HepG2 (cell line): ENCODE results near the gene SLC16A3. TPM values are rescaled to one million over a fixed set of nuclear protein-coding genes. Genes with fewer than 3 reads are reported as not detected.

Experiments
- ARHGAP35 ChIP-seq: sonication (generic); formaldehyde crosslinking; IDR thresholded peaks from 2 replicates; pipeline ENCODE4 v1.9.0; 2022; ENCODE audit warnings: mild to moderate bottlenecking, inconsistent platforms, moderate library complexity, missing genetic modification reagents, borderline replicate concordance
- ATF1 ChIP-seq: IDR thresholded peaks from 2 replicates; pipeline ENCODE4 v1.6.1; 2016; ENCODE audit warnings: mild to moderate bottlenecking, control low read depth
- BCL3 ChIP-seq: sonication (generic); formaldehyde crosslinking; IDR thresholded peaks from 2 replicates; pipeline ENCODE4 v1.5.1; 2020; ENCODE audit warnings: mild to moderate bottlenecking, missing genetic modification reagents, moderate library complexity
- CSRNP1 ChIP-seq: sonication (generic); formaldehyde crosslinking; IDR thresholded peaks from 2 replicates; pipeline ENCODE4 v1.8.1; 2023; ENCODE audit warnings: mild to moderate bottlenecking, missing genetic modification reagents
- E2F2 ChIP-seq: sonication (generic); formaldehyde crosslinking; IDR thresholded peaks from 2 replicates; pipeline ENCODE4 v1.4.0; 2020; ENCODE audit warnings: missing genetic modification reagents, borderline replicate concordance
- ERF ChIP-seq: IDR thresholded peaks from 2 replicates; pipeline ENCODE4 v1.6.1; 2018; ENCODE audit warnings: missing biosample characterization, missing genetic modification reagents
- GMEB2 ChIP-seq: IDR thresholded peaks from 2 replicates; pipeline ENCODE4 v1.6.1; 2016; ENCODE audit warnings: missing biosample characterization, missing genetic modification reagents, low read depth
- RXRA ChIP-seq: sonication (generic); formaldehyde crosslinking; IDR thresholded peaks from 2 replicates; pipeline ENCODE4 v1.5.1; 2020; ENCODE audit warnings: missing genetic modification reagents
- SP1 ChIP-seq, 2 experiments: fragments of 450-650 bp in 1 of 2; sonication (generic) in 1 of 2; formaldehyde crosslinking in 1 of 2; IDR thresholded peaks; 2 replicates each; pipeline versions ENCODE4 v1.4.0 to v1.6.1; 2016 to 2020; ENCODE audit warnings: missing genetic modification reagents in 1 of 2
- TEAD3 ChIP-seq: optimal IDR thresholded peaks from 2 replicates; pipeline ENCODE3; 2016; ENCODE audit warnings: borderline replicate concordance
- TERF1 ChIP-seq: sonication (generic); formaldehyde crosslinking; IDR thresholded peaks from 2 replicates; pipeline ENCODE4 v1.8.0; 2022; ENCODE audit warnings: mild to moderate bottlenecking, missing genetic modification reagents, moderate library complexity
- USF2 ChIP-seq, 2 experiments: sonication (generic) in 1 of 2; formaldehyde crosslinking in 1 of 2; IDR thresholded peaks; 2 replicates each; pipeline versions ENCODE4 v1.5.1 to v1.6.1; 2011 to 2020; ENCODE audit warnings: borderline replicate concordance in 1 of 2, low read depth in 1 of 2, low read length in 1 of 2, mild to moderate bottlenecking in 1 of 2, missing genetic modification reagents in 1 of 2, moderate library complexity in 1 of 2
- ZFP1 ChIP-seq: IDR thresholded peaks from 2 replicates; pipeline ENCODE4 v1.6.1; 2016
- polyA plus RNA-seq, 8 experiments: library from polyadenylated mRNA; depleted of rRNA in 3 of 8; stranded (reverse) in 7 of 8; unstranded in 1 of 8; fragments of >200 nt; fragmentation: Illumina TruSeq in 4 of 8; extraction: Trizol in 4 of 8; gene quantifications; 2 replicates each; pipeline versions ENCODE4 v1.2.1 to v1.2.3, GENCODE V29; 2011 to 2016; ENCODE audit warnings: low read depth in 4 of 8, missing spikeins in 1 of 8, mixed read lengths in 1 of 8; ENCODE audit not compliant: insufficient read depth in 1 of 8
- total RNA-seq, 5 experiments: library from RNA; depleted of rRNA; stranded (reverse); fragments of >200 nt; fragmentation: Illumina TruSeq; extraction: Trizol; gene quantifications; 2 replicates each; pipeline ENCODE4 v1.2.3, GENCODE V29; 2016; ENCODE audit warnings: low read depth in 1 of 5
- TF ChIP-seq, protein P1 (sequence below): sonication (generic); formaldehyde crosslinking; IDR thresholded peaks from 2 replicates; pipeline ENCODE4 v1.8.0; 2022; ENCODE audit warnings: missing genetic modification reagents, mild to moderate bottlenecking, inconsistent platforms, borderline replicate concordance

SLC16A3 gene
- total and polyA plus RNA-seq, 2 of the 13 experiments (the other 11 are each of a cell fraction or from before 2014, with no cell fraction given), result 242 to 349 TPM

- peak; percentile 34; the same call in 1 of the 2 replicates for TF ChIP-seq GMEB2 (CRISPR knock-in tag)
- TF ChIP-seq ATF1 (CRISPR knock-in tag), result peak; percentile 80
- TF ChIP-seq SP1 (IDR thresholded peaks at IDR 0.05), result no peak; the same call in 1 of the 2 replicates
- peak; percentile 85 for TF ChIP-seq SP1 (CRISPR knock-in tag; IDR thresholded peaks at IDR 0.05)
- peak; percentile 76; the same call in 1 of the 2 replicates for TF ChIP-seq E2F2
- TF ChIP-seq ZFP1 (CRISPR knock-in tag), result peak; percentile 52; the same call in 1 of the 2 replicates
- peak; percentile 47 for TF ChIP-seq TEAD3 (CRISPR knock-in tag)
- no peak for TF ChIP-seq USF2 (IDR thresholded peaks at IDR 0.05; ENCODE audit: low read depth, low read length)
- TF ChIP-seq USF2 (CRISPR knock-in tag; IDR thresholded peaks at IDR 0.05; ENCODE audit: borderline replicate concordance), result no peak
- TF ChIP-seq CSRNP1 (CRISPR knock-in tag), result peak; percentile 80; the same call in 1 of the 2 replicates
- 0 out of 2 replicates have a peak, but pooled peaks have one; percentile 7 for TF ChIP-seq TERF1 (CRISPR knock-in tag)
- peak; percentile 85 for TF ChIP-seq RXRA
- TF ChIP-seq ARHGAP35, result peak; percentile 96
- TF ChIP-seq, protein P1, sequence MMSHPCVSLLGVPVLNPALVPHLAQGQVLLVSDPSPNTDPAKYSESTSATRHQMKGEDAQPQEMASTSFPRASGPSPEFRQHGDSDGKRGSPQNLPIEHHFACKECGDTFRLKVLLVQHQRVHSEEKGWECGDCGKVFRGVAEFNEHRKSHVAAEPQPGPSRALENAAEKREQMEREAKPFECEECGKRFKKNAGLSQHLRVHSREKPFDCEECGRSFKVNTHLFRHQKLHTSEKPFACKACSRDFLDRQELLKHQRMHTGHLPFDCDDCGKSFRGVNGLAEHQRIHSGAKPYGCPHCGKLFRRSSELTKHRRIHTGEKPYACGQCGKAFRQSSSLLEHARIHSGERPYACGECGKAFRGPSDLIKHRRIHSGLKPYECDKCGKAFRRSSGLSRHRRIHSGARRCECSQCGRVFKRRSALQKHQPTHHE (CRISPR knock-in tag), result peak; percentile 54; the same call in 1 of the 2 replicates
- TF ChIP-seq BCL3, result peak; percentile 97
- TF ChIP-seq ERF (CRISPR knock-in tag), result peak; percentile 91
These were observed 44.7 kb downstream of the SLC16A3 start, which contains the start of gene CSNK1D (continued) for GRCh38 chr17:82273327-82274133.
